IMR-90 (cell line): Measurements from ENCODE around the gene GNG8. TPM values are rescaled to one million over a fixed set of nuclear protein-coding genes. Genes with fewer than 3 reads are reported as not detected.
A peak's percentile ranks its signal among the peaks of the same experiment; 100 is the strongest.

Experiments
- ATAC-seq: fragments of 200-7000 bp; cut with Tn5 transposase; 2 replicates; pipeline ENCODE4 v1.9.1; 2020; ENCODE audit warnings: low read depth, mild to moderate bottlenecking, moderate library complexity
- BruUV-seq: library from RNA; stranded (reverse); fragments of 400-500 nt; replicated peaks from 2 replicates; lab custom pipeline; 2021; lab: Mats Ljungman, UMichigan
- CTCF ChIA-PET: fragments of 300-600 bp; formaldehyde crosslinking; extraction: SDS; loops from one replicate; lab custom pipeline; 2021; ENCODE audit warnings: antibody characterized with exemption; lab: Yijun Ruan, JAX
- POLR2A ChIA-PET: fragments of 300-600 bp; sonication (Branson Sonifier 250); formaldehyde crosslinking; loops from one replicate; lab custom pipeline; 2022; ENCODE audit warnings: antibody characterized with exemption; ENCODE audit not compliant: unreplicated experiment; lab: Charles Lee
- DNase-seq: peaks from one replicate; pipeline ENCODE4 v3.0.0; 2013
- H2AFZ ChIP-seq: replicated peaks from 2 replicates; pipeline ENCODE3; 2013; ENCODE audit warnings: low read length, mild to moderate bottlenecking; ENCODE audit not compliant: poor library complexity
- H2AK5ac ChIP-seq: 2 replicates; pipeline ENCODE4 v1.6.1; 2013; ENCODE audit warnings: low read depth, low read length, inconsistent platforms
- H2AK9ac ChIP-seq: replicated peaks from 2 replicates; pipeline ENCODE3; 2013; ENCODE audit warnings: mild to moderate bottlenecking, low read depth, low read length, moderate library complexity; ENCODE audit not compliant: poor library complexity
- H2BK120ac ChIP-seq: 2 replicates; pipeline ENCODE4 v1.6.1; 2013; ENCODE audit warnings: low read depth, low read length, inconsistent platforms
- H2BK15ac ChIP-seq: 3 replicates; pipeline ENCODE4 v1.6.1; 2013; ENCODE audit warnings: low read depth, low read length, inconsistent platforms
- H2BK20ac ChIP-seq: 2 replicates; pipeline ENCODE4 v1.6.1; 2013; ENCODE audit warnings: low read depth, mild to moderate bottlenecking, inconsistent platforms, low read length, moderate library complexity
- H2BK5ac ChIP-seq: 2 replicates; pipeline ENCODE4 v1.6.1; 2013; ENCODE audit warnings: mild to moderate bottlenecking, low read depth, low read length, inconsistent platforms; ENCODE audit not compliant: poor library complexity, severe bottlenecking
- H3K14ac ChIP-seq: replicated peaks from 2 replicates; pipeline ENCODE4 v1.6.1; 2013; ENCODE audit warnings: low read depth, low read length, inconsistent platforms
- H3K18ac ChIP-seq: 2 replicates; pipeline ENCODE4 v1.6.1; 2013; ENCODE audit warnings: low read depth, low read length, control low read depth
- H3K23ac ChIP-seq: 2 replicates; pipeline ENCODE4 v1.6.1; 2013; ENCODE audit warnings: low read depth, low read length, inconsistent platforms
- H3K27ac ChIP-seq: 2 replicates; pipeline ENCODE4 v1.5.1; 2013; ENCODE audit warnings: mild to moderate bottlenecking, control low read depth, low read length; ENCODE audit not compliant: insufficient read depth
- H3K27me3 ChIP-seq: 2 replicates; pipeline ENCODE4 v1.6.1; 2013; ENCODE audit warnings: low read length; ENCODE audit not compliant: control insufficient read depth, insufficient read depth
- H3K36me3 ChIP-seq: 2 replicates; pipeline ENCODE4 v1.6.1; 2013; ENCODE audit warnings: low read length, mixed read lengths; ENCODE audit not compliant: control insufficient read depth, insufficient read depth
- H3K4ac ChIP-seq: 2 replicates; pipeline ENCODE4 v1.6.1; 2013; ENCODE audit warnings: low read depth, low read length, inconsistent platforms
- H3K4me1 ChIP-seq: 2 replicates; pipeline ENCODE4 v1.6.1; 2013; ENCODE audit warnings: low read length, mixed read lengths; ENCODE audit not compliant: control insufficient read depth, insufficient read depth
- H3K4me2 ChIP-seq: 2 replicates; pipeline ENCODE4 v1.6.1; 2013; ENCODE audit warnings: low read depth, mild to moderate bottlenecking, control low read depth, low read length, moderate library complexity
- H3K4me3 ChIP-seq: 2 replicates; pipeline ENCODE4 v1.5.1; 2013; ENCODE audit warnings: low read depth, mild to moderate bottlenecking, control low read depth, low read length, moderate library complexity; ENCODE audit not compliant: insufficient read depth
- H3K56ac ChIP-seq: 2 replicates; pipeline ENCODE4 v1.6.1; 2013; ENCODE audit warnings: low read length, inconsistent platforms; ENCODE audit not compliant: insufficient read depth; ENCODE audit errors: extremely low read depth
- H3K79me1 ChIP-seq, 2 experiments: 2 replicates each; pipeline ENCODE4 v1.6.1; 2013; ENCODE audit warnings: low read length in 2 of 2, inconsistent platforms in 1 of 2, low read depth in 1 of 2
- H3K9ac ChIP-seq: 2 replicates; pipeline ENCODE4 v1.6.1; 2013; ENCODE audit warnings: low read depth, low read length, control low read depth
- H3K9me1 ChIP-seq: 2 replicates; pipeline ENCODE4 v1.6.1; 2013; ENCODE audit warnings: low read length, inconsistent platforms; ENCODE audit not compliant: insufficient read depth
- H3K9me3 ChIP-seq: 2 replicates; pipeline ENCODE4 v1.6.1; 2013; ENCODE audit warnings: low read length; ENCODE audit not compliant: control insufficient read depth, insufficient read depth
- H4K20me1 ChIP-seq: 2 replicates; pipeline ENCODE4 v1.6.1; 2013; ENCODE audit warnings: low read length, inconsistent platforms; ENCODE audit not compliant: insufficient read depth
- H4K5ac ChIP-seq: 2 replicates; pipeline ENCODE4 v1.6.1; 2013; ENCODE audit warnings: mild to moderate bottlenecking, low read depth, low read length, control low read depth
- H4K8ac ChIP-seq, 2 experiments: 2 replicates each; pipeline ENCODE4 v1.6.1; 2013; ENCODE audit warnings: low read depth in 2 of 2, low read length in 2 of 2, control low read depth in 1 of 2, inconsistent platforms in 1 of 2
- H4K91ac ChIP-seq: 2 replicates; pipeline ENCODE4 v1.6.1; 2013; ENCODE audit warnings: low read depth, low read length, inconsistent platforms; ENCODE audit not compliant: insufficient read depth
- MAZ ChIP-seq: IDR thresholded peaks from 2 replicates; pipeline ENCODE4 v1.6.1; 2012; ENCODE audit warnings: low read depth, mild to moderate bottlenecking, low read length, improper control_type of control experiment, moderate library complexity, borderline replicate concordance
- MXI1 ChIP-seq: IDR thresholded peaks from 2 replicates; pipeline ENCODE4 v1.6.1; 2012; ENCODE audit warnings: low read depth, mild to moderate bottlenecking, low read length, moderate library complexity, borderline replicate concordance
- RAD21 ChIP-seq: IDR thresholded peaks from 2 replicates; pipeline ENCODE4 v1.6.1; 2012; ENCODE audit warnings: low read length, improper control_type of control experiment
- RCOR1 ChIP-seq: IDR thresholded peaks from 2 replicates; pipeline ENCODE4 v1.6.1; 2012; ENCODE audit warnings: mild to moderate bottlenecking, low read length, improper control_type of control experiment; ENCODE audit not compliant: insufficient replicate concordance
- SMC3 ChIP-seq: fragments of 150-350 bp; IDR thresholded peaks from 2 replicates; pipeline ENCODE4 v1.6.1; 2016; ENCODE audit warnings: low read depth, mild to moderate bottlenecking, antibody characterized with exemption, low read length, moderate library complexity
- WGBS, 2 experiments: methylation state at CpG; one replicate each; pipeline versions ENCODE4 v1.1.5 to v1.1.7; 2013; ENCODE audit warnings: missing lambda C conversion rate in 2 of 2; ENCODE audit not compliant: insufficient read length in 1 of 2; ENCODE audit errors: extremely low coverage in 2 of 2; 5-methylcytosine and 5-hydroxymethylcytosine counted together
- dilution Hi-C: fragments of 300-500 bp; cut with HindIII; formaldehyde crosslinking; loops from one replicate; pipeline ENCODE4 v1.14.3; 2018; ENCODE audit warnings: low sequenced_read_pairs; ENCODE audit not compliant: unreplicated experiment
- in situ Hi-C: fragments of 300-500 bp; cut with MboI; formaldehyde crosslinking; loops from 3 replicates; pipeline ENCODE4 v1.14.3; 2019; ENCODE audit warnings: low sequenced_read_pairs, inconsistent platforms, mixed read lengths
- intact Hi-C: fragments of 100-400 bp; cut with micrococcal nuclease; formaldehyde crosslinking; loops from 2 replicates; pipeline ENCODE4 v1.10.0; 2022
- polyA plus RNA-seq, 3 experiments: library from polyadenylated mRNA; depleted of rRNA; stranded (reverse); fragments of >200 nt; gene quantifications; 2 replicates each; pipeline ENCODE4 v1.2.3, GENCODE V29; 2012; ENCODE audit warnings: low replicate concordance in 1 of 3
- total RNA-seq: library from RNA; depleted of rRNA; stranded (reverse); fragments of >200 nt; gene quantifications from 2 replicates; pipeline ENCODE4 v1.2.3, GENCODE V29; 2012
- TF ChIP-seq, protein P1 (sequence below): conservative IDR thresholded peaks from 2 replicates; pipeline ENCODE4 v1.5.1; 2012; ENCODE audit warnings: mild to moderate bottlenecking, low read depth, low read length, improper control_type of control experiment
- TF ChIP-seq, protein P2 (sequence below): fragments of 150-350 bp; IDR thresholded peaks from 2 replicates; pipeline ENCODE4 v1.6.1; 2016; ENCODE audit warnings: low read depth, mild to moderate bottlenecking, low read length, moderate library complexity, borderline replicate concordance

GNG8 gene
- total and polyA plus RNA-seq, 2 of the 4 experiments (the other 2 are of a cell fraction): not detected

DNA sequence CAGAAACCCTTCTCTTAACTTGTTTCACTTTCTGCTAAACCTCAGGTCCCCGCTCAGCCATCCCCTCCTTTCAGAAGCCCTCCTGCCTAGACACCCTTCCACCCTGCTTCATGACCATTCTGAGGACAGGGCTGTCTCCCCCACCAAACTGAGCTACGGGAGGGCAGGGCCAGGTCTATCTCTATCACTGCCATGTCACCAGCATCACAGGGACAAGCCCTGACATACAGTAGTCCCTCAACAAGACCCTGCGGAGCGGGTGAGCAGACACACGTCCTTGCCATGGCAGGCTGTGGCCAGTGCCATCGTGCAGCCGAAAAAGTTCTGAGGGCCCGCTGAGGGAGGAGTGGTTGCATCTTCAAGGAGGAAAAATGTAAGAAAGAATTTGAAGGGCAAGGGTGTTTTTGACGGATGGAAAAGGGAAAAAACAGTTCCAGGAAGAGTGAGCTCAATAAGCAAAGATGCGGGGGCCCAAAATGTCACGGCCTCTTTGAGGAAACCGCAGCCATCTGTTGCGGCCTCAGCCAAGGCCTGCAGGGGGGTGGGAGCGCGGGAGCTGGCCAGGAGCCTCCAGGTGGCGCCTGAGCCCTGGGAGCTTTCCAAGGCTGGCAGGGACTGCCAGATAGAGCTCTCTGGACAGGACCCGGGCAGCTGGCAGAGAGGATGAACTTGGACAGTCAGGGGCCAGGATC lies 19.2 kb downstream of the GNG8 start:
- Histone ChIP-seq H3K14ac (peak overlapping the region; percentile 94), H2AFZ (peak overlapping the region; percentile 87), H3K56ac (0 out of 2 replicates have a peak overlapping the region, but pooled peaks have one; percentile 19), H2AK5ac (peak overlapping the region; percentile 99), H3K36me3 (no peaks in the 10 kb centered on the region), H3K9me3 (no peaks in the 10 kb centered on the region), H4K8ac (peak overlapping the region in 1 of 2 experiments; percentile 90; a peak in 1 of 4 replicates), H3K9ac (peak overlapping the region; percentile 34), H3K4me3 (no peak overlapping the region), H3K4me1 (peaks cover 26% of the 10 kb centered on the region), H2AK9ac (peak overlapping the region; percentile 93), H2BK120ac (peak overlapping the region; percentile 85), H3K4ac (peak overlapping the region; percentile 91), H3K79me1 (peaks cover 0 to 6% of the 10 kb centered on the region in 2 experiments; a peak in 1 of 4 replicates), H2BK5ac (peak overlapping the region; percentile 72), H3K23ac (peak overlapping the region; percentile 90), H2BK15ac (peak overlapping the region; percentile 83; the same call in 1 of the 3 replicates), H3K27ac (peak overlapping the region; percentile 46), H3K18ac (peak overlapping the region; percentile 92), H2BK20ac (peak overlapping the region; percentile 93), H3K27me3 (no peaks in the 10 kb centered on the region), H4K20me1 (peaks cover 14% of the 10 kb centered on the region), H4K5ac (peak overlapping the region; percentile 68), H4K91ac (peak overlapping the region; percentile 46), H3K4me2 (peak overlapping the region; percentile 49), H3K9me1 (peaks cover 15% of the 10 kb centered on the region; the same call in 1 of the 2 replicates)
- TF ChIP-seq RCOR1: peak; percentile 59
- TF ChIP-seq MXI1: no peak
- peak; percentile 73; the same call in 1 of the 2 replicates for TF ChIP-seq MAZ
- peak; percentile 48 for TF ChIP-seq RAD21
- peak; percentile 54 for TF ChIP-seq SMC3
- TF ChIP-seq, protein P1, sequence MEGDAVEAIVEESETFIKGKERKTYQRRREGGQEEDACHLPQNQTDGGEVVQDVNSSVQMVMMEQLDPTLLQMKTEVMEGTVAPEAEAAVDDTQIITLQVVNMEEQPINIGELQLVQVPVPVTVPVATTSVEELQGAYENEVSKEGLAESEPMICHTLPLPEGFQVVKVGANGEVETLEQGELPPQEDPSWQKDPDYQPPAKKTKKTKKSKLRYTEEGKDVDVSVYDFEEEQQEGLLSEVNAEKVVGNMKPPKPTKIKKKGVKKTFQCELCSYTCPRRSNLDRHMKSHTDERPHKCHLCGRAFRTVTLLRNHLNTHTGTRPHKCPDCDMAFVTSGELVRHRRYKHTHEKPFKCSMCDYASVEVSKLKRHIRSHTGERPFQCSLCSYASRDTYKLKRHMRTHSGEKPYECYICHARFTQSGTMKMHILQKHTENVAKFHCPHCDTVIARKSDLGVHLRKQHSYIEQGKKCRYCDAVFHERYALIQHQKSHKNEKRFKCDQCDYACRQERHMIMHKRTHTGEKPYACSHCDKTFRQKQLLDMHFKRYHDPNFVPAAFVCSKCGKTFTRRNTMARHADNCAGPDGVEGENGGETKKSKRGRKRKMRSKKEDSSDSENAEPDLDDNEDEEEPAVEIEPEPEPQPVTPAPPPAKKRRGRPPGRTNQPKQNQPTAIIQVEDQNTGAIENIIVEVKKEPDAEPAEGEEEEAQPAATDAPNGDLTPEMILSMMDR: peak; percentile 53
- TF ChIP-seq, protein P2, sequence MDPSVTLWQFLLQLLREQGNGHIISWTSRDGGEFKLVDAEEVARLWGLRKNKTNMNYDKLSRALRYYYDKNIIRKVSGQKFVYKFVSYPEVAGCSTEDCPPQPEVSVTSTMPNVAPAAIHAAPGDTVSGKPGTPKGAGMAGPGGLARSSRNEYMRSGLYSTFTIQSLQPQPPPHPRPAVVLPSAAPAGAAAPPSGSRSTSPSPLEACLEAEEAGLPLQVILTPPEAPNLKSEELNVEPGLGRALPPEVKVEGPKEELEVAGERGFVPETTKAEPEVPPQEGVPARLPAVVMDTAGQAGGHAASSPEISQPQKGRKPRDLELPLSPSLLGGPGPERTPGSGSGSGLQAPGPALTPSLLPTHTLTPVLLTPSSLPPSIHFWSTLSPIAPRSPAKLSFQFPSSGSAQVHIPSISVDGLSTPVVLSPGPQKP: no peak
- CTCF ChIA-PET: interaction anchor here (1.7 to 2.0 kb wide), 2 partner anchors 43 to 45 kb away, joined by 4 to 18 read pairs; partner anchors contain the start of gene DACT3
- intact Hi-C loops: loop anchor here (10.0 kb wide), 1 partner anchor 128 kb away; the partner anchor contains the start of genes FKRP and STRN4
- DNase-seq: peak; percentile 85
- dilution Hi-C loops: no loop called here
- 7% methylated on average over 9 of the region's 17 CpGs; no CpG with 5 or more reads in 1 of the 2 experiments for WGBS, 2 experiments
- peak; percentile 34 for ATAC-seq
- BruUV-seq: no TSS peak
- in situ Hi-C loops: no loop called here
- POLR2A ChIA-PET: no interaction called here
